HFFc6 (cell line): ENCODE data around the gene ARF4. TPM values are rescaled to one million over a fixed set of nuclear protein-coding genes. Genes with fewer than 3 reads are reported as not detected.

Source experiments
- DNase-seq: peaks from one replicate; pipeline ENCODE4 v3.0.0-alpha.2; 2018
- H3K27ac Mint-ChIP-seq: 2 replicates; pipeline ENCODE4 v1.8.0; 2020; ENCODE audit warnings: mild to moderate bottlenecking, mixed read lengths
- H3K27me3 Mint-ChIP-seq: 2 replicates; pipeline ENCODE4 v1.8.0; 2021; ENCODE audit warnings: mild to moderate bottlenecking, moderate library complexity, mixed read lengths; ENCODE audit not compliant: insufficient read depth
- H3K36me3 Mint-ChIP-seq: 2 replicates; pipeline ENCODE4 v1.8.0; 2021; ENCODE audit warnings: low read depth, mixed read lengths
- H3K4me1 Mint-ChIP-seq: 2 replicates; pipeline ENCODE4 v1.8.0; 2020; ENCODE audit warnings: low read depth, mixed read lengths
- H3K4me3 Mint-ChIP-seq: 2 replicates; pipeline ENCODE4 v1.8.0; 2020; ENCODE audit warnings: mild to moderate bottlenecking, moderate library complexity, mixed read lengths
- H3K9me3 Mint-ChIP-seq: 2 replicates; pipeline ENCODE4 v1.8.0; 2020; ENCODE audit warnings: mild to moderate bottlenecking, mixed read lengths
- CTCF ChIP-seq: fragments of 200-600 bp; sonication (generic); IDR thresholded peaks from 2 replicates; pipeline ENCODE4 v1.5.0; 2021; ENCODE audit warnings: antibody characterized with exemption, mild to moderate bottlenecking
- total RNA-seq, 6 experiments: library from RNA; stranded (reverse); fragmentation: NEBNext Ultra II Directional; extraction: Animal tissue kit (Norgen Biotek cat#: 25700); gene quantifications; 2 replicates in 1 of 6; 3 replicates in 5 of 6; pipeline ENCODE4 v1.2.3, GENCODE V29; 2021

The ARF4 gene
- total RNA-seq, 6 experiments from 2014 or later, result 446 to 567 (median 535) TPM

DNA sequence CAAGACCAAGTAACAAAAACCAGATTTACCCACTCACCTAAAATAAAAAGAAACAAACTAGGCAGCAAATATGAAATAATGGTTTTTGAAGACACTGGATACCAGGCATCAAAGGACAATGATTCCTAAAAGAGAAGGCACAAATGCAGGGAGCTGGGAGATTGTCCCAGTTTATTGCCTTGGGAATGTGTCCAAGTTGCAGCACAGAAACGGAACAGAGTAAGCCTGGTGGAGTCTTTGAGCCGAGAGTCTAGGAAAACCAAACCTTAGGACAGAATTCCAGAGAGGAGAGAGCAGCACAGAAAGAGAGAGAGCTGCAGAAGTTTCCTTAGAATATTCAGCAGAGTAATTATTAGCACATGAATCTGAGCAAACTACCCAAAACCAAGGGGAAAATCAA is 7.8 kb upstream of the ARF4 start:
- Mint-ChIP-seq H3K27ac (no peak overlapping the region), H3K4me1 (no peaks in the 10 kb centered on the region), H3K27me3 (no peaks in the 10 kb centered on the region), H3K9me3 (peaks cover 7% of the 10 kb centered on the region; the same call in 1 of the 2 replicates), H3K36me3 (peaks cover 29% of the 10 kb centered on the region), H3K4me3 (no peak overlapping the region)
- no peak for DNase-seq
- TF ChIP-seq CTCF, result no peak

DNA sequence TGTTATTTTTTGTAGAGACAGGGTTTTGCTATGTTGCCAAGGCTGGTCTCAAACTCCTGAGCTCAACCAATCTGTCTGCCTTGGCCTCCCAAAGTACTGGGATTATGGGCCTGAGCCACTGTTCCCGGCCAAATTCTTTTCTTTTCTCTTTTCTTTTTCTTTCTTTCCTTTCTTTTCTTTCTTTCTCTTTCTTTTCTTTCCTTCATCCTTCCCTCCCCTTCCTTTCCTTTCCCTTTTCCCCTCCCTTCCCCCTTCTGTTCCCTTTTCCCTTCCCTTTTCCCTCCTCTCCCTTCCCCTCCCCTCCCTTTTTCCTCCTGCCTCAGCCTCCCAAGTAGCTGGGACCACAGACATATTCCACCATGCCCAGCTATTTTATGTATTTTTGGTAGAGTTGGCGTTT is 3.1 kb upstream of the ARF4 start:
- peaks cover 14% of the 10 kb centered on the region for H3K4me1 Mint-ChIP-seq
- peaks cover 8% of the 10 kb centered on the region; the same call in 1 of the 2 replicates for H3K9me3 Mint-ChIP-seq
- no peak overlapping the region for H3K27ac Mint-ChIP-seq
- TF ChIP-seq CTCF, result no peak
- peaks cover 16% of the 10 kb centered on the region for H3K27me3 Mint-ChIP-seq
- no peak overlapping the region for H3K4me3 Mint-ChIP-seq
- no peak for DNase-seq
- H3K36me3 Mint-ChIP-seq, result peaks cover 19% of the 10 kb centered on the region

DNA sequence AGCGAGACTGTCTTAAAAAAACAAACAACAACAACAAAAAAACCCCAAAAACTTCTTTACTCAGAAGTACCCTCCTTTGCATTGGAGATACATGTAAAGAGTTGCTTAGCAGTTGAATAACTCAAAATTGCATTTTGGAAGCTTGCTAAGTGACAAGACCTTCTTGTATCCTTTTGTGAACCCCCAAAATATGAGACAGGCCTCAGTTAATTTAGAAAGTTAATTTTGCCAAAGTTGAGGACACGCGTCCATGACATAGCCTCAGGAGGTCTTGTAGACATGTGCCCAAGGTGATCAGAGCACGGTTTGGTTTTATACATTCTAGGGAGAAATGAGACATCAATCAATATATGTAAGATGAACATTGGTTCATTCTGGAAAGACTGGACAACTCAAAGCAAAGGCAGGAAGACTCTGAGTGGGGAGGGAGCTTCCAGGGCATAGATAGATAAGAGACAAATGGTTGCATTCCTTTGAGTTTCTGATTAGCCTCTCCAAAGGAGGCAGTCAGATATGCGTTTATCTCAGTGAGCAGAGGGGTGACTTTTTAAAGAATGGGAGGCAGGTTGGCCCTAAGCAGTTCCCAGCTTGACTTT is 1.7 kb upstream of the ARF4 start:
- peaks cover 29% of the 10 kb centered on the region for H3K36me3 Mint-ChIP-seq
- TF ChIP-seq CTCF, result no peak
- no peak for DNase-seq
- peak overlapping the region; percentile 99 for H3K4me3 Mint-ChIP-seq
- H3K27ac Mint-ChIP-seq, result peak overlapping the region; percentile 99
- H3K4me1 Mint-ChIP-seq, result peaks cover 27% of the 10 kb centered on the region
- H3K9me3 Mint-ChIP-seq, result peaks cover 8% of the 10 kb centered on the region; the same call in 1 of the 2 replicates
- peaks cover 19% of the 10 kb centered on the region for H3K27me3 Mint-ChIP-seq

GRCh38 chr3:57596495-57597126 is 533 bp downstream of the ARF4 start:
- peaks cover 19% of the 10 kb centered on the region for H3K27me3 Mint-ChIP-seq
- H3K4me1 Mint-ChIP-seq, result peaks cover 50% of the 10 kb centered on the region
- peak; percentile 93 for DNase-seq
- H3K9me3 Mint-ChIP-seq, result peaks cover 8% of the 10 kb centered on the region; the same call in 1 of the 2 replicates
- TF ChIP-seq CTCF, result no peak
- peak overlapping the region; percentile 99 for H3K4me3 Mint-ChIP-seq
- H3K36me3 Mint-ChIP-seq, result peaks cover 46% of the 10 kb centered on the region
- H3K27ac Mint-ChIP-seq, result peak overlapping the region; percentile 99

DNA sequence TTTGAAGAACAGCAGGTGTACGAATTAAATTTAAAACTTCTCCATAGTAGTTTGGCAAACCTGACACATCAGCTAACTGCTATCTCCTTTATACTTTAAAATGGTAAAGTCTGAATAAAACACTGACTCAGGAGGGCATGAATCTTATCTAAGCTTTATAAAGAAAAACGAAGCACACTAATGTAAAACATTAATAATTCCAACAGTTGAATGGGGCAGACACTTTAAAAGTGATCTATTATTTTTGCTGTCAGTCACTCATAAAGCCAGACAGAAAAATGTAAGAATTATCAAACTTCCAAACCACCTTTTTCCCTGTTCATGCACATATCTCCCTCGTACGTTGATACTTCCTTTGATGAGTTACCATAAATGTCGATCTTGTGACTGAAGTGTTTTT is 2.6 kb downstream of the ARF4 start:
- Mint-ChIP-seq H3K9me3 (peaks cover 8% of the 10 kb centered on the region; the same call in 1 of the 2 replicates), H3K4me1 (peaks cover 56% of the 10 kb centered on the region), H3K36me3 (peaks cover 52% of the 10 kb centered on the region), H3K4me3 (peak overlapping the region; percentile 99), H3K27me3 (peaks cover 22% of the 10 kb centered on the region), H3K27ac (peak overlapping the region; percentile 99)
- TF ChIP-seq CTCF, result no peak
- DNase-seq, result no peak
